Measurements from ENCODE around the gene CSNK1D.

GRCh38 chr17:82266142-82266541, 7.4 kb downstream of the CSNK1D start:
- TF ChIP-seq CTCF (IDR thresholded peaks at IDR 0.05) (no peak), POLR2A (IDR thresholded peaks at IDR 0.05) (no peak), EP300 (IDR thresholded peaks at IDR 0.05) (no peak)

Measured in ovary (tissue), 3 donors.